Measurements from ENCODE around the gene DDT. TPM values are rescaled to one million over a fixed set of nuclear protein-coding genes. Genes with fewer than 3 reads are reported as not detected.
"Not testable (repeated sequence)": the region's sequence is repeated elsewhere in the genome, so short reads cannot be mapped to it uniquely, and the experiment has no call there.

Gene DDT
- total RNA-seq, 2 donors from 2014 or later = 74.6 to 89.4 TPM

GRCh38 chr22:23955886-23956285 lies 18.4 kb downstream of the DDT start:
- H3K27me3 Mint-ChIP-seq (ENCODE audit: low read depth); H3K4me3 Mint-ChIP-seq; ATAC-seq (replicated peaks in 1 of 2); DNase-seq; H3K27ac Mint-ChIP-seq; H3K36me3 Mint-ChIP-seq (ENCODE audit: insufficient read depth in 2 of 2); H3K4me1 Mint-ChIP-seq (ENCODE audit: low read depth); H3K9me3 Mint-ChIP-seq: not testable (repeated sequence)

- H3K27ac Mint-ChIP-seq; H3K9me3 Mint-ChIP-seq; DNase-seq; H3K4me3 Mint-ChIP-seq; H3K36me3 Mint-ChIP-seq (ENCODE audit: insufficient read depth in 2 of 2); H3K4me1 Mint-ChIP-seq (ENCODE audit: low read depth); H3K27me3 Mint-ChIP-seq (ENCODE audit: low read depth); ATAC-seq (replicated peaks in 1 of 2): not testable (repeated sequence)
Observed at GRCh38 chr22:23954991-23955305, 19.3 kb downstream of the DDT start.

GRCh38 chr22:23954193-23954990 lies 19.8 kb downstream of the DDT start:
- not testable (repeated sequence) for ATAC-seq (replicated peaks in 1 of 2); H3K4me1 Mint-ChIP-seq (ENCODE audit: low read depth); H3K27ac Mint-ChIP-seq; H3K9me3 Mint-ChIP-seq; H3K36me3 Mint-ChIP-seq (ENCODE audit: insufficient read depth in 2 of 2); H3K4me3 Mint-ChIP-seq; DNase-seq; H3K27me3 Mint-ChIP-seq (ENCODE audit: low read depth)

GRCh38 chr22:23953485-23953884 lies 20.8 kb downstream of the DDT start:
- not testable (repeated sequence) for H3K27me3 Mint-ChIP-seq (ENCODE audit: low read depth); H3K4me3 Mint-ChIP-seq; H3K9me3 Mint-ChIP-seq; H3K36me3 Mint-ChIP-seq (ENCODE audit: insufficient read depth in 2 of 2); ATAC-seq (replicated peaks in 1 of 2); H3K4me1 Mint-ChIP-seq (ENCODE audit: low read depth); DNase-seq; H3K27ac Mint-ChIP-seq

GRCh38 chr22:23952794-23953405 lies 21.3 kb downstream of the DDT start:
- not testable (repeated sequence) for DNase-seq; H3K4me1 Mint-ChIP-seq (ENCODE audit: low read depth); H3K4me3 Mint-ChIP-seq; ATAC-seq (replicated peaks in 1 of 2); H3K27ac Mint-ChIP-seq; H3K9me3 Mint-ChIP-seq; H3K27me3 Mint-ChIP-seq (ENCODE audit: low read depth); H3K36me3 Mint-ChIP-seq (ENCODE audit: insufficient read depth in 2 of 2)

GRCh38 chr22:23951383-23951782 lies 22.9 kb downstream of the DDT start:
- not testable (repeated sequence) for H3K4me1 Mint-ChIP-seq (ENCODE audit: low read depth); DNase-seq; H3K9me3 Mint-ChIP-seq; H3K36me3 Mint-ChIP-seq (ENCODE audit: insufficient read depth in 2 of 2); H3K4me3 Mint-ChIP-seq; H3K27ac Mint-ChIP-seq; H3K27me3 Mint-ChIP-seq (ENCODE audit: low read depth)
- peak in 1 of 2 donors; percentile 73 for ATAC-seq (replicated peaks in 1 of 2)

GRCh38 chr22:23949764-23950163 lies 24.5 kb downstream of the DDT start:
- ATAC-seq (replicated peaks in 1 of 2); H3K27me3 Mint-ChIP-seq (ENCODE audit: low read depth); DNase-seq; H3K9me3 Mint-ChIP-seq; H3K4me1 Mint-ChIP-seq (ENCODE audit: low read depth); H3K36me3 Mint-ChIP-seq (ENCODE audit: insufficient read depth in 2 of 2); H3K27ac Mint-ChIP-seq; H3K4me3 Mint-ChIP-seq: not testable (repeated sequence)

- DNase-seq; ATAC-seq (replicated peaks in 1 of 2); H3K27me3 Mint-ChIP-seq (ENCODE audit: low read depth); H3K27ac Mint-ChIP-seq; H3K4me1 Mint-ChIP-seq (ENCODE audit: low read depth); H3K9me3 Mint-ChIP-seq; H3K4me3 Mint-ChIP-seq; H3K36me3 Mint-ChIP-seq (ENCODE audit: insufficient read depth in 2 of 2): not testable (repeated sequence)
Observed at GRCh38 chr22:23947391-23947790, 26.9 kb downstream of the DDT start.

GRCh38 chr22:23940166-23940565 lies 34.1 kb downstream of the DDT start:
- DNase-seq; H3K4me3 Mint-ChIP-seq; H3K9me3 Mint-ChIP-seq; H3K27me3 Mint-ChIP-seq (ENCODE audit: low read depth); H3K27ac Mint-ChIP-seq; H3K36me3 Mint-ChIP-seq (ENCODE audit: insufficient read depth in 2 of 2); ATAC-seq (replicated peaks in 1 of 2); H3K4me1 Mint-ChIP-seq (ENCODE audit: low read depth): not testable (repeated sequence)

GRCh38 chr22:23939017-23939357 lies 35.3 kb downstream of the DDT start:
- no peak overlapping the region for H3K27ac Mint-ChIP-seq
- no peaks in the 10 kb centered on the region for H3K27me3 Mint-ChIP-seq (ENCODE audit: low read depth)
- DNase-seq (no peak), ATAC-seq (replicated peaks in 1 of 2) (no peak)
- no peaks in the 10 kb centered on the region for H3K9me3 Mint-ChIP-seq
- H3K4me3 Mint-ChIP-seq = no peak overlapping the region
- H3K36me3 Mint-ChIP-seq (ENCODE audit: insufficient read depth in 2 of 2) = no peaks in the 10 kb centered on the region
- no peaks in the 10 kb centered on the region for H3K4me1 Mint-ChIP-seq (ENCODE audit: low read depth)

- Mint-ChIP-seq H3K27ac (no peak overlapping the region), H3K4me1 (ENCODE audit: low read depth) (no peaks in the 10 kb centered on the region), H3K4me3 (no peak overlapping the region), H3K27me3 (ENCODE audit: low read depth) (no peaks in the 10 kb centered on the region), H3K36me3 (ENCODE audit: insufficient read depth in 2 of 2) (no peaks in the 10 kb centered on the region), H3K9me3 (no peaks in the 10 kb centered on the region)
- ATAC-seq (replicated peaks in 1 of 2) (no peak), DNase-seq (no peak)
Observed at GRCh38 chr22:23938328-23939016, 35.8 kb downstream of the DDT start.

GRCh38 chr22:23926561-23926960 lies 47.7 kb downstream of the DDT start:
- no peak overlapping the region for H3K4me3 Mint-ChIP-seq
- no peaks in the 10 kb centered on the region for H3K4me1 Mint-ChIP-seq (ENCODE audit: low read depth)
- H3K9me3 Mint-ChIP-seq = peaks cover 5 to 12% of the 10 kb centered on the region in 2 donors
- DNase-seq = no peak
- H3K36me3 Mint-ChIP-seq (ENCODE audit: insufficient read depth in 2 of 2) = peaks cover 8 to 26% of the 10 kb centered on the region in 2 donors
- ATAC-seq (replicated peaks in 1 of 2) = no peak
- H3K27me3 Mint-ChIP-seq (ENCODE audit: low read depth) = peaks cover 5% of the 10 kb centered on the region
- no peak overlapping the region for H3K27ac Mint-ChIP-seq

- Mint-ChIP-seq H3K27ac (no peak overlapping the region), H3K36me3 (ENCODE audit: insufficient read depth in 2 of 2) (peaks cover 8 to 21% of the 10 kb centered on the region in 2 donors), H3K9me3 (peaks cover 5 to 6% of the 10 kb centered on the region in 2 donors), H3K4me3 (no peak overlapping the region), H3K4me1 (ENCODE audit: low read depth) (no peaks in the 10 kb centered on the region), H3K27me3 (ENCODE audit: low read depth) (peaks cover 5% of the 10 kb centered on the region)
- DNase-seq = no peak
- ATAC-seq (replicated peaks in 1 of 2) = no peak
Observed at GRCh38 chr22:23925020-23925606, 49.1 kb downstream of the DDT start.
